GM23338 (cell line): ENCODE results near the gene FXR1. TPM values are rescaled to one million over a fixed set of nuclear protein-coding genes. Genes with fewer than 3 reads are reported as not detected.
A peak's percentile ranks its signal among the peaks of the same experiment; 100 is the strongest.

Experiments used
- ATAC-seq: fragments of 200-7000 bp; cut with Tn5 transposase; 3 replicates; pipeline ENCODE4 v1.9.1; 2020
- DNase-seq: peaks from one replicate; pipeline ENCODE4 v3.0.0-alpha.2; 2015; ENCODE audit warnings: low spot score
- H2AFZ ChIP-seq: fragments of 200-600 bp; sonication (generic); 2 replicates; pipeline ENCODE4 v1.8.0; 2016; ENCODE audit warnings: antibody characterized with exemption, mild to moderate bottlenecking, moderate library complexity
- H3F3A ChIP-seq: fragments of 200-600 bp; sonication (generic); replicated peaks from 2 replicates; pipeline ENCODE4 v1.8.0; 2017; ENCODE audit warnings: antibody characterized with exemption, mixed run types, low read depth
- H3K27ac ChIP-seq: fragments of 200-600 bp; sonication (generic); 2 replicates; pipeline ENCODE4 v1.6.1; 2016; ENCODE audit warnings: low read depth
- H3K27me3 ChIP-seq: fragments of 200-600 bp; sonication (generic); 2 replicates; pipeline ENCODE4 v1.8.0; 2016; ENCODE audit warnings: mild to moderate bottlenecking, mixed run types, moderate library complexity; ENCODE audit not compliant: insufficient read depth
- H3K36me3 ChIP-seq: fragments of 200-600 bp; sonication (generic); 2 replicates; pipeline ENCODE4 v1.8.0; 2016; ENCODE audit warnings: mild to moderate bottlenecking; ENCODE audit not compliant: insufficient read depth
- H3K4me1 ChIP-seq: fragments of 200-600 bp; sonication (generic); 2 replicates; pipeline ENCODE4 v1.8.0; 2016; ENCODE audit warnings: mild to moderate bottlenecking, moderate library complexity; ENCODE audit not compliant: insufficient read depth
- H3K4me2 ChIP-seq: fragments of 200-600 bp; sonication (generic); 2 replicates; pipeline ENCODE4 v1.7.1; 2017; ENCODE audit warnings: mixed run types
- H3K4me3 ChIP-seq: fragments of 200-600 bp; sonication (generic); 2 replicates; pipeline ENCODE4 v1.6.1; 2016; ENCODE audit warnings: mixed run types
- H3K79me2 ChIP-seq: fragments of 200-600 bp; sonication (generic); replicated peaks from 2 replicates; pipeline ENCODE4 v1.8.0; 2017; ENCODE audit warnings: mild to moderate bottlenecking; ENCODE audit not compliant: insufficient read depth
- H3K9me2 ChIP-seq: fragments of 200-600 bp; sonication (generic); 2 replicates; pipeline ENCODE4 v1.8.0; 2017; ENCODE audit not compliant: insufficient read depth
- H4K20me1 ChIP-seq: fragments of 200-600 bp; sonication (generic); replicated peaks from 2 replicates; pipeline ENCODE4 v1.8.0; 2017; ENCODE audit warnings: mild to moderate bottlenecking; ENCODE audit not compliant: insufficient read depth
- H3K27ac Mint-ChIP-seq: 2 replicates; pipeline ENCODE4 v1.8.0; 2020; ENCODE audit warnings: inconsistent platforms, mild to moderate bottlenecking, moderate library complexity, mixed read lengths
- H3K27me3 Mint-ChIP-seq: 3 replicates; pipeline ENCODE4 v1.8.0; 2022; ENCODE audit warnings: low read depth, mild to moderate bottlenecking, moderate library complexity, mixed read lengths, inconsistent platforms; ENCODE audit not compliant: insufficient read depth, poor library complexity
- H3K36me3 Mint-ChIP-seq: 3 replicates; pipeline ENCODE4 v1.8.0; 2021; ENCODE audit warnings: low read depth, mild to moderate bottlenecking, inconsistent platforms, moderate library complexity, mixed read lengths
- H3K4me1 Mint-ChIP-seq: 3 replicates; pipeline ENCODE4 v1.8.0; 2020; ENCODE audit warnings: mild to moderate bottlenecking, inconsistent platforms, mixed read lengths
- H3K4me3 Mint-ChIP-seq: 3 replicates; pipeline ENCODE4 v1.8.0; 2021; ENCODE audit warnings: moderate library complexity, mild to moderate bottlenecking, inconsistent platforms, mixed read lengths
- H3K9me3 Mint-ChIP-seq: 3 replicates; pipeline ENCODE4 v1.8.0; 2020; ENCODE audit warnings: moderate library complexity, mild to moderate bottlenecking, inconsistent platforms, mixed read lengths
- CREB1 ChIP-seq: fragments of 250-450 bp; sonication (Bioruptor Pico); IDR thresholded peaks from 2 replicates; pipeline ENCODE4 v1.5.0; 2020; ENCODE audit warnings: low read depth, mild to moderate bottlenecking, moderate library complexity
- EZH2 ChIP-seq: fragments of 200-600 bp; sonication (generic); IDR thresholded peaks from one replicate; pipeline ENCODE4 v1.8.0; 2017; ENCODE audit warnings: antibody characterized with exemption, mild to moderate bottlenecking, low read depth; ENCODE audit not compliant: unreplicated experiment
- EZH2phosphoT487 ChIP-seq: fragments of 200-600 bp; sonication (generic); IDR thresholded peaks from one replicate; pipeline ENCODE4 v1.8.1; 2018; ENCODE audit warnings: antibody characterized with exemption; ENCODE audit not compliant: unreplicated experiment
- JUNB ChIP-seq: IDR thresholded peaks from one replicate; pipeline ENCODE4 v1.6.1; 2016; ENCODE audit warnings: antibody characterized with exemption; ENCODE audit not compliant: unreplicated experiment
- NANOG ChIP-seq: IDR thresholded peaks from 2 replicates; pipeline ENCODE4 v1.6.1; 2016; ENCODE audit warnings: antibody characterized with exemption, borderline replicate concordance
- POLR2AphosphoS5 ChIP-seq: IDR thresholded peaks from 2 replicates; pipeline ENCODE4 v1.6.1; 2016; ENCODE audit warnings: antibody characterized with exemption, low read depth
- STAT1 ChIP-seq: IDR thresholded peaks from one replicate; pipeline ENCODE4 v1.6.1; 2016; ENCODE audit warnings: antibody characterized with exemption; ENCODE audit not compliant: unreplicated experiment
- ZNF114 ChIP-seq: fragments of 250-450 bp; sonication (Bioruptor Pico); IDR thresholded peaks from 2 replicates; pipeline ENCODE4 v1.5.0; 2020; ENCODE audit warnings: mild to moderate bottlenecking, moderate library complexity
- ZNF331 ChIP-seq: fragments of 250-450 bp; sonication (Bioruptor Pico); IDR thresholded peaks from 2 replicates; pipeline ENCODE4 v1.5.0; 2020; ENCODE audit warnings: low read depth, mild to moderate bottlenecking, moderate library complexity
- polyA plus RNA-seq: library from polyadenylated mRNA; unstranded; fragments of >200 nt; fragmentation: Nextera tagmentation; extraction: Ambion mirVana; gene quantifications from 2 replicates; pipeline ENCODE4 v1.2.1, GENCODE V29; 2016
- total RNA-seq: library from RNA; depleted of rRNA; stranded (reverse); fragments of >200 nt; shearing (Covaris generic); gene quantifications from 2 replicates; pipeline ENCODE4 v1.2.3, GENCODE V29; 2014
- TF ChIP-seq, protein P1 (sequence below): IDR thresholded peaks from 2 replicates; pipeline ENCODE4 v1.6.1; 2016; ENCODE audit warnings: antibody characterized with exemption
- TF ChIP-seq, protein P2 (sequence below): IDR thresholded peaks from one replicate; pipeline ENCODE4 v1.6.1; 2018; ENCODE audit warnings: antibody characterized with exemption; ENCODE audit not compliant: unreplicated experiment
- TF ChIP-seq, protein P3 (sequence below), 2 experiments: fragments of 200-600 bp in 1 of 2; sonication (generic) in 1 of 2; conservative IDR thresholded peaks; 2 replicates each; pipeline versions ENCODE4 v1.5.1 to v1.6.1; 2016 to 2017; ENCODE audit warnings: antibody characterized with exemption in 2 of 2, low read depth in 2 of 2, mild to moderate bottlenecking in 2 of 2, moderate library complexity in 1 of 2
- TF ChIP-seq, protein P4 (sequence below): fragments of 250-450 bp; sonication (Bioruptor Pico); IDR thresholded peaks from 2 replicates; pipeline ENCODE4 v1.5.0; 2020; ENCODE audit warnings: mild to moderate bottlenecking, moderate library complexity

FXR1 gene
- total and polyA plus RNA-seq, 2 experiments from 2014 or later = 136 to 228 TPM

DNA sequence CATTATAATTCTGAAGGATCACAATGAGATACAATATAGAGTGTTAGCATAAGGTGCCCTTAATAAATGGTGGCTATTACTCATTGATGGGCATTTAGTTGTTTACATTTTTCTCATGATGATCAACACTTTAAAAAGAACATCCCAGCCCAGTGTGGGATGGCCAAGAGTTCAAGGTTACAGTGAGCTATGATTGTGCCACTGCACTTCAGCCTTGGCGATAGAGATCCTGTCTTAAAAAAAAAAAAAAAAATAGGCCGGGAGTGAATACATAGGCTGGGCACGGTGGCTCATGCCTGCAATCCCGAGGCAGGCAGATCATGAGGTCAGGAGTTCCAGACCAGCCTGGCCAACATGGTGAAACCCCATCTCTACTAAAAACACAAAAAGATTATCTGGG is 1.6 kb upstream of the FXR1 start:
- no peak for ATAC-seq
- Mint-ChIP-seq H3K4me1 (peaks cover 22% of the 10 kb centered on the region), H3K27ac (no peak overlapping the region), H3K9me3 (peaks cover 7% of the 10 kb centered on the region; the same call in 2 of the 3 replicates), H3K36me3 (peaks cover 12% of the 10 kb centered on the region), H3K27me3 (peaks cover 8% of the 10 kb centered on the region), H3K4me3 (0 out of 3 replicates have a peak overlapping the region, but pooled peaks have one; percentile 27)
- peaks cover 17% of the 10 kb centered on the region for H4K20me1 ChIP-seq
- no peak for DNase-seq
- H3K36me3 ChIP-seq = no peaks in the 10 kb centered on the region
- H3K4me1 ChIP-seq = peaks cover 18% of the 10 kb centered on the region
- no peak overlapping the region for H2AFZ ChIP-seq
- H3F3A ChIP-seq = 0 out of 2 replicates have a peak, but pooled peaks cover 3% of the 10 kb centered on the region
- no peak overlapping the region for H3K4me2 ChIP-seq
- no peak overlapping the region for H3K27ac ChIP-seq
- H3K4me3 ChIP-seq = no peak overlapping the region
- no peaks in the 10 kb centered on the region for H3K9me2 ChIP-seq
- no peaks in the 10 kb centered on the region for H3K27me3 ChIP-seq
- peaks cover 34% of the 10 kb centered on the region for H3K79me2 ChIP-seq
- TF ChIP-seq, protein P1, sequence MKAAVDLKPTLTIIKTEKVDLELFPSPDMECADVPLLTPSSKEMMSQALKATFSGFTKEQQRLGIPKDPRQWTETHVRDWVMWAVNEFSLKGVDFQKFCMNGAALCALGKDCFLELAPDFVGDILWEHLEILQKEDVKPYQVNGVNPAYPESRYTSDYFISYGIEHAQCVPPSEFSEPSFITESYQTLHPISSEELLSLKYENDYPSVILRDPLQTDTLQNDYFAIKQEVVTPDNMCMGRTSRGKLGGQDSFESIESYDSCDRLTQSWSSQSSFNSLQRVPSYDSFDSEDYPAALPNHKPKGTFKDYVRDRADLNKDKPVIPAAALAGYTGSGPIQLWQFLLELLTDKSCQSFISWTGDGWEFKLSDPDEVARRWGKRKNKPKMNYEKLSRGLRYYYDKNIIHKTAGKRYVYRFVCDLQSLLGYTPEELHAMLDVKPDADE = no peak
- TF ChIP-seq POLR2AphosphoS5 (no peak), EZH2phosphoT487 (no peak), CREB1 (CRISPR knock-in tag) (no peak), EZH2 (no peak), ZNF331 (CRISPR knock-in tag) (no peak), NANOG (no peak), STAT1 (no peak), ZNF114 (CRISPR knock-in tag) (no peak), JUNB (no peak)
- TF ChIP-seq, protein P2, sequence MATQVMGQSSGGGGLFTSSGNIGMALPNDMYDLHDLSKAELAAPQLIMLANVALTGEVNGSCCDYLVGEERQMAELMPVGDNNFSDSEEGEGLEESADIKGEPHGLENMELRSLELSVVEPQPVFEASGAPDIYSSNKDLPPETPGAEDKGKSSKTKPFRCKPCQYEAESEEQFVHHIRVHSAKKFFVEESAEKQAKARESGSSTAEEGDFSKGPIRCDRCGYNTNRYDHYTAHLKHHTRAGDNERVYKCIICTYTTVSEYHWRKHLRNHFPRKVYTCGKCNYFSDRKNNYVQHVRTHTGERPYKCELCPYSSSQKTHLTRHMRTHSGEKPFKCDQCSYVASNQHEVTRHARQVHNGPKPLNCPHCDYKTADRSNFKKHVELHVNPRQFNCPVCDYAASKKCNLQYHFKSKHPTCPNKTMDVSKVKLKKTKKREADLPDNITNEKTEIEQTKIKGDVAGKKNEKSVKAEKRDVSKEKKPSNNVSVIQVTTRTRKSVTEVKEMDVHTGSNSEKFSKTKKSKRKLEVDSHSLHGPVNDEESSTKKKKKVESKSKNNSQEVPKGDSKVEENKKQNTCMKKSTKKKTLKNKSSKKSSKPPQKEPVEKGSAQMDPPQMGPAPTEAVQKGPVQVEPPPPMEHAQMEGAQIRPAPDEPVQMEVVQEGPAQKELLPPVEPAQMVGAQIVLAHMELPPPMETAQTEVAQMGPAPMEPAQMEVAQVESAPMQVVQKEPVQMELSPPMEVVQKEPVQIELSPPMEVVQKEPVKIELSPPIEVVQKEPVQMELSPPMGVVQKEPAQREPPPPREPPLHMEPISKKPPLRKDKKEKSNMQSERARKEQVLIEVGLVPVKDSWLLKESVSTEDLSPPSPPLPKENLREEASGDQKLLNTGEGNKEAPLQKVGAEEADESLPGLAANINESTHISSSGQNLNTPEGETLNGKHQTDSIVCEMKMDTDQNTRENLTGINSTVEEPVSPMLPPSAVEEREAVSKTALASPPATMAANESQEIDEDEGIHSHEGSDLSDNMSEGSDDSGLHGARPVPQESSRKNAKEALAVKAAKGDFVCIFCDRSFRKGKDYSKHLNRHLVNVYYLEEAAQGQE = no peak
- TF ChIP-seq, protein P3, sequence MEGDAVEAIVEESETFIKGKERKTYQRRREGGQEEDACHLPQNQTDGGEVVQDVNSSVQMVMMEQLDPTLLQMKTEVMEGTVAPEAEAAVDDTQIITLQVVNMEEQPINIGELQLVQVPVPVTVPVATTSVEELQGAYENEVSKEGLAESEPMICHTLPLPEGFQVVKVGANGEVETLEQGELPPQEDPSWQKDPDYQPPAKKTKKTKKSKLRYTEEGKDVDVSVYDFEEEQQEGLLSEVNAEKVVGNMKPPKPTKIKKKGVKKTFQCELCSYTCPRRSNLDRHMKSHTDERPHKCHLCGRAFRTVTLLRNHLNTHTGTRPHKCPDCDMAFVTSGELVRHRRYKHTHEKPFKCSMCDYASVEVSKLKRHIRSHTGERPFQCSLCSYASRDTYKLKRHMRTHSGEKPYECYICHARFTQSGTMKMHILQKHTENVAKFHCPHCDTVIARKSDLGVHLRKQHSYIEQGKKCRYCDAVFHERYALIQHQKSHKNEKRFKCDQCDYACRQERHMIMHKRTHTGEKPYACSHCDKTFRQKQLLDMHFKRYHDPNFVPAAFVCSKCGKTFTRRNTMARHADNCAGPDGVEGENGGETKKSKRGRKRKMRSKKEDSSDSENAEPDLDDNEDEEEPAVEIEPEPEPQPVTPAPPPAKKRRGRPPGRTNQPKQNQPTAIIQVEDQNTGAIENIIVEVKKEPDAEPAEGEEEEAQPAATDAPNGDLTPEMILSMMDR (conservative IDR thresholded peaks at IDR 0.05; ENCODE audit: low read depth in 2 of 2) = no peak
- TF ChIP-seq, protein P4, sequence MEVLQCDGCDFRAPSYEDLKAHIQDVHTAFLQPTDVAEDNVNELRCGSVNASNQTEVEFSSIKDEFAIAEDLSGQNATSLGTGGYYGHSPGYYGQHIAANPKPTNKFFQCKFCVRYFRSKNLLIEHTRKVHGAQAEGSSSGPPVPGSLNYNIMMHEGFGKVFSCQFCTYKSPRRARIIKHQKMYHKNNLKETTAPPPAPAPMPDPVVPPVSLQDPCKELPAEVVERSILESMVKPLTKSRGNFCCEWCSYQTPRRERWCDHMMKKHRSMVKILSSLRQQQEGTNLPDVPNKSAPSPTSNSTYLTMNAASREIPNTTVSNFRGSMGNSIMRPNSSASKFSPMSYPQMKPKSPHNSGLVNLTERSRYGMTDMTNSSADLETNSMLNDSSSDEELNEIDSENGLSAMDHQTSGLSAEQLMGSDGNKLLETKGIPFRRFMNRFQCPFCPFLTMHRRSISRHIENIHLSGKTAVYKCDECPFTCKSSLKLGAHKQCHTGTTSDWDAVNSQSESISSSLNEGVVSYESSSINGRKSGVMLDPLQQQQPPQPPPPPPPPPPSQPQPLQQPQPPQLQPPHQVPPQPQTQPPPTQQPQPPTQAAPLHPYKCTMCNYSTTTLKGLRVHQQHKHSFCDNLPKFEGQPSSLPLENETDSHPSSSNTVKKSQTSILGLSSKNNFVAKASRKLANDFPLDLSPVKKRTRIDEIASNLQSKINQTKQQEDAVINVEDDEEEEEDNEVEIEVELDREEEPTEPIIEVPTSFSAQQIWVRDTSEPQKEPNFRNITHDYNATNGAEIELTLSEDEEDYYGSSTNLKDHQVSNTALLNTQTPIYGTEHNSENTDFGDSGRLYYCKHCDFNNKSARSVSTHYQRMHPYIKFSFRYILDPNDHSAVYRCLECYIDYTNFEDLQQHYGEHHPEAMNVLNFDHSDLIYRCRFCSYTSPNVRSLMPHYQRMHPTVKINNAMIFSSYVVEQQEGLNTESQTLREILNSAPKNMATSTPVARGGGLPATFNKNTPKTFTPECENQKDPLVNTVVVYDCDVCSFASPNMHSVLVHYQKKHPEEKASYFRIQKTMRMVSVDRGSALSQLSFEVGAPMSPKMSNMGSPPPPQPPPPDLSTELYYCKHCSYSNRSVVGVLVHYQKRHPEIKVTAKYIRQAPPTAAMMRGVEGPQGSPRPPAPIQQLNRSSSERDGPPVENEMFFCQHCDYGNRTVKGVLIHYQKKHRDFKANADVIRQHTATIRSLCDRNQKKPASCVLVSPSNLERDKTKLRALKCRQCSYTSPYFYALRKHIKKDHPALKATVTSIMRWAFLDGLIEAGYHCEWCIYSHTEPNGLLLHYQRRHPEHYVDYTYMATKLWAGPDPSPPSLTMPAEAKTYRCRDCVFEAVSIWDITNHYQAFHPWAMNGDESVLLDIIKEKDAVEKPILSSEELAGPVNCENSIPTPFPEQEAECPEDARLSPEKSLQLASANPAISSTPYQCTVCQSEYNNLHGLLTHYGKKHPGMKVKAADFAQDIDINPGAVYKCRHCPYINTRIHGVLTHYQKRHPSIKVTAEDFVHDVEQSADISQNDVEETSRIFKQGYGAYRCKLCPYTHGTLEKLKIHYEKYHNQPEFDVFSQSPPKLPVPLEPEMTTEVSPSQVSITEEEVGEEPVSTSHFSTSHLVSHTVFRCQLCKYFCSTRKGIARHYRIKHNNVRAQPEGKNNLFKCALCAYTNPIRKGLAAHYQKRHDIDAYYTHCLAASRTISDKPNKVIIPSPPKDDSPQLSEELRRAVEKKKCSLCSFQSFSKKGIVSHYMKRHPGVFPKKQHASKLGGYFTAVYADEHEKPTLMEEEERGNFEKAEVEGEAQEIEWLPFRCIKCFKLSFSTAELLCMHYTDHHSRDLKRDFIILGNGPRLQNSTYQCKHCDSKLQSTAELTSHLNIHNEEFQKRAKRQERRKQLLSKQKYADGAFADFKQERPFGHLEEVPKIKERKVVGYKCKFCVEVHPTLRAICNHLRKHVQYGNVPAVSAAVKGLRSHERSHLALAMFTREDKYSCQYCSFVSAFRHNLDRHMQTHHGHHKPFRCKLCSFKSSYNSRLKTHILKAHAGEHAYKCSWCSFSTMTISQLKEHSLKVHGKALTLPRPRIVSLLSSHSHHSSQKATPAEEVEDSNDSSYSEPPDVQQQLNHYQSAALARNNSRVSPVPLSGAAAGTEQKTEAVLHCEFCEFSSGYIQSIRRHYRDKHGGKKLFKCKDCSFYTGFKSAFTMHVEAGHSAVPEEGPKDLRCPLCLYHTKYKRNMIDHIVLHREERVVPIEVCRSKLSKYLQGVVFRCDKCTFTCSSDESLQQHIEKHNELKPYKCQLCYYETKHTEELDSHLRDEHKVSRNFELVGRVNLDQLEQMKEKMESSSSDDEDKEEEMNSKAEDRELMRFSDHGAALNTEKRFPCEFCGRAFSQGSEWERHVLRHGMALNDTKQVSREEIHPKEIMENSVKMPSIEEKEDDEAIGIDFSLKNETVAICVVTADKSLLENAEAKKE (CRISPR knock-in tag) = no peak
